GM18858 (cell line): ENCODE measurements around the gene C4BPB.

Source experiments
- ATAC-seq: cut with Tn5 transposase; IDR thresholded peaks from one replicate; pipeline ENCODE4 v1.9.1; 2021; ENCODE audit not compliant: unreplicated experiment

The C4BPB gene

GRCh38 chr1:207084232-207084631, 4.4 kb upstream of the C4BPB start:
- no peak for ATAC-seq

GRCh38 chr1:207084701-207085180, 3.9 kb upstream of the C4BPB start:
- ATAC-seq: peak; percentile 53

GRCh38 chr1:207085887-207086286, 2.8 kb upstream of the C4BPB start:
- no peak for ATAC-seq

- no peak for ATAC-seq
Measured at GRCh38 chr1:207088161-207088560, 499 bp upstream of the C4BPB start.

- no peak for ATAC-seq
Measured at GRCh38 chr1:207089627-207090355, 1.1 kb downstream of the C4BPB start.

GRCh38 chr1:207091200-207091908, 2.7 kb downstream of the C4BPB start:
- ATAC-seq: no peak

GRCh38 chr1:207093944-207094343, 5.3 kb downstream of the C4BPB start:
- ATAC-seq: no peak

GRCh38 chr1:207097871-207098324, 9.2 kb downstream of the C4BPB start:
- peak; percentile 88 for ATAC-seq

- ATAC-seq: no peak
Measured at GRCh38 chr1:207101720-207102119, 13.1 kb downstream of the C4BPB start.

GRCh38 chr1:207102146-207102545, 13.5 kb downstream of the C4BPB start:
- no peak for ATAC-seq

GRCh38 chr1:207102659-207103058, 14.0 kb downstream of the C4BPB start:
- no peak for ATAC-seq

- no peak for ATAC-seq
Measured at GRCh38 chr1:207103892-207104373, 15.3 kb downstream of the C4BPB start, which contains the start of gene C4BPA. C4BPA (plus strand) TSS chr1:207104233; CDS start chr1:207113026, 8,793 bp downstream.

GRCh38 chr1:207109004-207109403, 20.3 kb downstream of the C4BPB start:
- ATAC-seq: no peak

- ATAC-seq: no peak
Measured at GRCh38 chr1:207112616-207113296, 24.1 kb downstream of the C4BPB start.

- no peak for ATAC-seq
Measured at GRCh38 chr1:207115269-207115668, 26.6 kb downstream of the C4BPB start.

GRCh38 chr1:207124389-207124788, 35.7 kb downstream of the C4BPB start:
- ATAC-seq: no peak

GRCh38 chr1:207128336-207128921, 39.8 kb downstream of the C4BPB start:
- ATAC-seq: no peak

- no peak for ATAC-seq
Measured at GRCh38 chr1:207129053-207129452, 40.4 kb downstream of the C4BPB start.

- ATAC-seq: no peak
Measured at GRCh38 chr1:207130252-207131036, 41.8 kb downstream of the C4BPB start.

GRCh38 chr1:207131163-207131562, 42.5 kb downstream of the C4BPB start:
- no peak for ATAC-seq
